Measurements from ENCODE around the gene RTN4RL1. TPM values are rescaled to one million over a fixed set of nuclear protein-coding genes. Genes with fewer than 3 reads are reported as not detected.

The RTN4RL1 gene
- total and polyA plus RNA-seq, 2 of the 4 experiments (the other 2 are of a cell fraction), result under 0.01 to 0.03 TPM

GRCh38 chr17:1940810-1941185 lies 84.3 kb downstream of the RTN4RL1 start:
- in situ Hi-C loops (cut with MboI; ENCODE audit: low sequenced_read_pairs) (no loop called here), dilution Hi-C loops (cut with HindIII; ENCODE audit: low sequenced_read_pairs, unreplicated experiment) (no loop called here), intact Hi-C loops (cut with micrococcal nuclease) (no loop called here)
- Histone ChIP-seq H3K9me3 (ENCODE audit: control insufficient read depth, insufficient read depth, low read length) (no peaks in the 10 kb centered on the region), H2AK9ac (replicated peaks; ENCODE audit: low read depth, low read length, poor library complexity) (no peak overlapping the region), H2BK5ac (ENCODE audit: low read depth, low read length, poor library complexity, severe bottlenecking) (no peak overlapping the region), H4K5ac (ENCODE audit: low read depth, low read length) (no peak overlapping the region), H3K4me1 (ENCODE audit: control insufficient read depth, insufficient read depth, low read length) (peaks cover 2% of the 10 kb centered on the region; the same call in 1 of the 2 replicates), H2BK15ac (ENCODE audit: low read depth, low read length) (no peak overlapping the region), H3K4ac (ENCODE audit: low read depth, low read length) (no peak overlapping the region), H3K79me1 (ENCODE audit: low read depth in 1 of 2, low read length in 2 of 2) (no peaks in the 10 kb centered on the region), H3K27ac (ENCODE audit: insufficient read depth, low read length) (no peak overlapping the region), H4K91ac (ENCODE audit: insufficient read depth, low read depth, low read length) (no peak overlapping the region), H3K9ac (ENCODE audit: low read depth, low read length) (no peak overlapping the region), H3K27me3 (ENCODE audit: control insufficient read depth, insufficient read depth, low read length) (peaks cover 37% of the 10 kb centered on the region), H3K36me3 (ENCODE audit: control insufficient read depth, insufficient read depth, low read length) (no peaks in the 10 kb centered on the region), H2BK20ac (ENCODE audit: low read depth, low read length) (no peak overlapping the region), H3K56ac (ENCODE audit: extremely low read depth, insufficient read depth, low read length) (no peak overlapping the region), H2BK120ac (ENCODE audit: low read depth, low read length) (no peak overlapping the region), H3K23ac (ENCODE audit: low read depth, low read length) (no peak overlapping the region), H3K4me3 (ENCODE audit: insufficient read depth, low read depth, low read length) (no peak overlapping the region), H3K14ac (replicated peaks; ENCODE audit: low read depth, low read length) (no peak overlapping the region), H2AFZ (replicated peaks; ENCODE audit: low read length, poor library complexity) (no peak overlapping the region), H4K20me1 (ENCODE audit: insufficient read depth, low read length) (no peaks in the 10 kb centered on the region; the same call in 1 of the 2 replicates), H3K9me1 (ENCODE audit: insufficient read depth, low read length) (no peaks in the 10 kb centered on the region), H2AK5ac (ENCODE audit: low read depth, low read length) (no peak overlapping the region), H3K4me2 (ENCODE audit: low read depth, low read length) (no peak overlapping the region), H4K8ac (ENCODE audit: low read depth in 2 of 2, low read length in 2 of 2) (no peak overlapping the region), H3K18ac (ENCODE audit: low read depth, low read length) (no peak overlapping the region)
- ChIA-PET CTCF (no interaction called here), POLR2A (ENCODE audit: unreplicated experiment) (no interaction called here)
- no TSS peak for BruUV-seq (replicated peaks)
- ATAC-seq (ENCODE audit: low read depth) (no peak), DNase-seq (no peak)
- TF ChIP-seq RAD21 (IDR thresholded peaks at IDR 0.05; ENCODE audit: low read length) (no peak), BHLHE40 (IDR thresholded peaks at IDR 0.05; ENCODE audit: low read depth, low read length) (no peak), RCOR1 (IDR thresholded peaks at IDR 0.05; ENCODE audit: insufficient replicate concordance, low read length) (no peak), CEBPB (IDR thresholded peaks at IDR 0.05; ENCODE audit: low read depth, low read length) (no peak), FOS (IDR thresholded peaks at IDR 0.05; ENCODE audit: low read depth, low read length) (no peak), MXI1 (IDR thresholded peaks at IDR 0.05; ENCODE audit: borderline replicate concordance, low read depth, low read length) (no peak), POLR2A (IDR thresholded peaks at IDR 0.05; ENCODE audit: low read depth, low read length) (no peak), MAZ (IDR thresholded peaks at IDR 0.05; ENCODE audit: borderline replicate concordance, low read depth, low read length) (no peak), NFE2L2 (IDR thresholded peaks at IDR 0.05; ENCODE audit: low read depth, low read length) (no peak), SMC3 (IDR thresholded peaks at IDR 0.05; ENCODE audit: low read depth, low read length) (no peak), CHD1 (IDR thresholded peaks at IDR 0.05; ENCODE audit: low read depth, low read length) (no peak), MAFK (IDR thresholded peaks at IDR 0.05; ENCODE audit: low read depth, low read length) (no peak), USF2 (IDR thresholded peaks at IDR 0.05; ENCODE audit: low read depth, low read length) (no peak)
- TF ChIP-seq, protein P1, sequence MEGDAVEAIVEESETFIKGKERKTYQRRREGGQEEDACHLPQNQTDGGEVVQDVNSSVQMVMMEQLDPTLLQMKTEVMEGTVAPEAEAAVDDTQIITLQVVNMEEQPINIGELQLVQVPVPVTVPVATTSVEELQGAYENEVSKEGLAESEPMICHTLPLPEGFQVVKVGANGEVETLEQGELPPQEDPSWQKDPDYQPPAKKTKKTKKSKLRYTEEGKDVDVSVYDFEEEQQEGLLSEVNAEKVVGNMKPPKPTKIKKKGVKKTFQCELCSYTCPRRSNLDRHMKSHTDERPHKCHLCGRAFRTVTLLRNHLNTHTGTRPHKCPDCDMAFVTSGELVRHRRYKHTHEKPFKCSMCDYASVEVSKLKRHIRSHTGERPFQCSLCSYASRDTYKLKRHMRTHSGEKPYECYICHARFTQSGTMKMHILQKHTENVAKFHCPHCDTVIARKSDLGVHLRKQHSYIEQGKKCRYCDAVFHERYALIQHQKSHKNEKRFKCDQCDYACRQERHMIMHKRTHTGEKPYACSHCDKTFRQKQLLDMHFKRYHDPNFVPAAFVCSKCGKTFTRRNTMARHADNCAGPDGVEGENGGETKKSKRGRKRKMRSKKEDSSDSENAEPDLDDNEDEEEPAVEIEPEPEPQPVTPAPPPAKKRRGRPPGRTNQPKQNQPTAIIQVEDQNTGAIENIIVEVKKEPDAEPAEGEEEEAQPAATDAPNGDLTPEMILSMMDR (conservative IDR thresholded peaks at IDR 0.05; ENCODE audit: low read depth, low read length), result no peak
- 85% methylated on average over 5 of the region's 10 CpGs; no CpG with 5 or more reads in 1 of the 2 experiments for WGBS, 2 experiments (ENCODE audit: extremely low coverage in 2 of 2, insufficient read length in 1 of 2)
